CD4-positive, CD25-positive, alpha-beta regulatory T cell (primary cell): Measurements from ENCODE around the gene GLRA2. TPM values are rescaled to one million over a fixed set of nuclear protein-coding genes. Genes with fewer than 3 reads are reported as not detected.

Experiments used
- ATAC-seq, 2 donors: fragments of 150-1000 bp; cut with Tn5 transposase; one replicate each; pipeline ENCODE4 v1.10.0; 2021; ENCODE audit warnings: low read depth in 2 of 2, moderate number of reproducible peaks in 2 of 2, moderate library complexity in 1 of 2
- DNase-seq, 3 donors: peaks; one replicate each; pipeline versions ENCODE4 v3.0.0 to v3.0.0-alpha.2; 2012 to 2022; ENCODE audit warnings: mixed read lengths in 1 of 3
- H3K27ac ChIP-seq: one replicate; pipeline ENCODE4 v1.7.0; 2013; ENCODE audit warnings: mild to moderate bottlenecking, low read length; ENCODE audit not compliant: insufficient read depth, poor library complexity, severe bottlenecking
- H3K27me3 ChIP-seq: one replicate; pipeline ENCODE4 v1.7.0; 2013; ENCODE audit warnings: low read length; ENCODE audit not compliant: control insufficient read depth, insufficient read depth
- H3K36me3 ChIP-seq: one replicate; pipeline ENCODE4 v1.7.0; 2013; ENCODE audit warnings: mild to moderate bottlenecking, low read length, moderate library complexity; ENCODE audit not compliant: control insufficient read depth, insufficient read depth
- H3K4me1 ChIP-seq: 2 replicates; pipeline ENCODE4 v1.7.0; 2013; ENCODE audit warnings: mild to moderate bottlenecking, low read length; ENCODE audit not compliant: insufficient read depth, control insufficient read depth, poor library complexity, severe bottlenecking
- H3K4me3 ChIP-seq: one replicate; pipeline ENCODE4 v1.7.0; 2013; ENCODE audit warnings: low read depth, mild to moderate bottlenecking, low read length, moderate library complexity
- H3K9me3 ChIP-seq, 2 experiments: 1 replicate in 1 of 2; 2 replicates in 1 of 2; pipeline ENCODE4 v1.7.0; 2013; ENCODE audit warnings: low read length in 2 of 2, mild to moderate bottlenecking in 1 of 2, moderate library complexity in 1 of 2; ENCODE audit not compliant: control insufficient read depth in 2 of 2
- H3K27ac Mint-ChIP-seq, 3 donors: one replicate each; pipeline ENCODE4 v1.8.0; 2020 to 2022; ENCODE audit warnings: mild to moderate bottlenecking in 3 of 3, mixed read lengths in 3 of 3, moderate library complexity in 2 of 3
- H3K27me3 Mint-ChIP-seq: one replicate; pipeline ENCODE4 v1.8.0; 2022; ENCODE audit warnings: mild to moderate bottlenecking, mixed read lengths
- H3K36me3 Mint-ChIP-seq: one replicate; pipeline ENCODE4 v1.8.0; 2020; ENCODE audit warnings: mixed read lengths
- H3K4me1 Mint-ChIP-seq, 4 donors: one replicate each; pipeline ENCODE4 v1.8.0; 2020 to 2022; ENCODE audit warnings: mixed read lengths in 4 of 4, mild to moderate bottlenecking in 1 of 4
- H3K4me3 Mint-ChIP-seq, 4 donors: one replicate each; pipeline ENCODE4 v1.8.0; 2020 to 2022; ENCODE audit warnings: mild to moderate bottlenecking in 4 of 4, mixed read lengths in 4 of 4, moderate library complexity in 3 of 4
- H3K9me3 Mint-ChIP-seq, 7 donors: one replicate each; pipeline ENCODE4 v1.8.0; 2020 to 2022; ENCODE audit warnings: mixed read lengths in 7 of 7, mild to moderate bottlenecking in 3 of 7, moderate library complexity in 2 of 7
- polyA plus RNA-seq, 4 donors: library from polyadenylated mRNA; unstranded; fragments of 300-500 nt; fragmentation: Illumina TruSeq; gene quantifications; one replicate each; pipeline ENCODE4 v1.2.3, GENCODE V29; 2021
- total RNA-seq: library from RNA; stranded (reverse); gene quantifications from one replicate; pipeline ENCODE4 v1.2.3, GENCODE V29; 2022

The GLRA2 gene
- total and polyA plus RNA-seq, 5 donors from 2014 or later, result not detected

DNA sequence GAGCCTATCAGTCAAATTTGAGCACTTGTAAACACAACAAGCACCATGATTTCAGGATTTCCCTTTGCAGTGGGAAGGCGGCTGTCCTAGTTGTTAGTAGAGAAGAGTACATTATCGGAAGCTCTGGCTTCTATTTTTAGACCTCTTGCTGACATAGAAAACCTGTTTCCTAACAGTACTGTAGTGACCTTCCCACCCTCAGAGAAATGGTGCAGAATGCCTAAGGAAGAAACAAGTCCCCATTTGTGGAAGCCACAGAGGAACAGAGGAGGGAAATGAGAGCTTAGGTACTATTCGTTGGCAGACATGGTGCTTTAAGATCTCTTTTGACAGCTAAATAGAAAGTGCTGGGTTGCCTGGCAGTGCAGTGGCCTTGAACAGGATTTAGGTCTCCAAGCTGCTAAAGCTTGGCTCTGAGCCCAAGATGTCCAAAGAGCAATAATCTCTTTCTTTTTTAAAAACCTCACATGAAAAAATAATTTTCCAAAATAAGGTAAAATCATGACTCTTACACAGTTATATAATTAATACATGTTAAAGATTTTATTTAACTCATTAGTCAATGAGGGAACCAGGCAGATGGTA, 24.9 kb downstream of the GLRA2 start:
- H3K36me3 ChIP-seq, result no peaks in the 10 kb centered on the region
- Mint-ChIP-seq H3K27ac (no peak overlapping the region), H3K9me3 (peaks cover 0 to 2% (median 0%) of the 10 kb centered on the region in 7 donors), H3K27me3 (peaks cover 6% of the 10 kb centered on the region), H3K36me3 (no peaks in the 10 kb centered on the region), H3K4me1 (no peaks in the 10 kb centered on the region), H3K4me3 (no peak overlapping the region)
- ATAC-seq, result no peak
- no peaks in the 10 kb centered on the region for H3K4me1 ChIP-seq
- no peaks in the 10 kb centered on the region for H3K9me3 ChIP-seq
- no peak overlapping the region for H3K27ac ChIP-seq
- no peak overlapping the region for H3K4me3 ChIP-seq
- DNase-seq, result no peak
- no peaks in the 10 kb centered on the region for H3K27me3 ChIP-seq

DNA sequence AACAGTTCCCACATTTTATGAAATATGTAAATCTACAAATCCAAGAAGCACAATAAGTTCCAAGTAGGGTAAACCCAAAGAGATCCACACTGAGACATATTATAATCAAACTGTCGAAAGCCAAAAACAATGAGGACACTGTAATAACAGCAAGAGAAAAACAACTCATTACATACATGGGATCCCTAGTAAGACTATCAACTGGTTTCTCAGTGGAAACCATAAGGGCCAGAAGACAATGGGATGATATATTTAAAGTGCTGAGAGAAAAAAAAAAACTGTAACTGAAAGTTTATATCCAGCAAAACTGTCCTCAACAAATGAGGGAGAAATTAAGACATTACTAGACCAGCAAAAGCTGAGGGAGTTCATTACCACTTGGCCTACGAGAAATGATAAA, 34.7 kb downstream of the GLRA2 start:
- no peak overlapping the region for H3K27ac ChIP-seq
- DNase-seq (no peak), ATAC-seq (no peak)

DNA sequence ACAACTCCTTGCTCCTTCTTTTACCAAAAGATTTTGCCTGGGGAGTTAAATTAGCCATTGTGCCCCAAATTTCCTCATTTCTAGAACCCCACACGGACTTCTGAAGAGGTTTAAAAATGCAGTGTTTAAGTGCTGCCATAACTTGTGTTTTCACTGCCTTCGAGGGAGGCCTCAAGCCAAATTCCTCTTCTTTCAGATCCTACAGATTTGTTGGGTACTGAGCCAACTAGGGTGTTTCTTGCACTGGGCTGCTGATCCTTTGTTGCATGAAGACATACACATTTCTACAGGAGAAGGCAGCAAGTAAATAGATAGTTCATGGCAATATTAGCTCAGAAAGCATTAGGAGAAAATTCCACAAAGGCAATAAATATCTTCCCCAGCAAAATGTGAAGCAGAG, 43.8 kb downstream of the GLRA2 start:
- H3K4me3 Mint-ChIP-seq, result no peak overlapping the region
- no peak overlapping the region for H3K27ac Mint-ChIP-seq
- Histone ChIP-seq H3K4me3 (no peak overlapping the region), H3K36me3 (no peaks in the 10 kb centered on the region), H3K27me3 (no peaks in the 10 kb centered on the region), H3K27ac (no peak overlapping the region), H3K9me3 (no peaks in the 10 kb centered on the region), H3K4me1 (no peaks in the 10 kb centered on the region)
- no peaks in the 10 kb centered on the region for H3K27me3 Mint-ChIP-seq
- H3K9me3 Mint-ChIP-seq, result peaks cover 0 to 2% (median 0%) of the 10 kb centered on the region in 7 donors
- no peaks in the 10 kb centered on the region for H3K4me1 Mint-ChIP-seq
- ATAC-seq (no peak), DNase-seq (no peak)
- H3K36me3 Mint-ChIP-seq, result no peaks in the 10 kb centered on the region

More for the DNA sequence above, 34.7 kb downstream of the GLRA2 start:
- H3K9me3 Mint-ChIP-seq, result peaks cover 0 to 16% (median 5%) of the 10 kb centered on the region in 7 donors
- no peaks in the 10 kb centered on the region for H3K4me1 Mint-ChIP-seq
- H3K27ac Mint-ChIP-seq, result no peak overlapping the region
- peaks cover 0 to 2% of the 10 kb centered on the region in 2 experiments for H3K9me3 ChIP-seq
- no peaks in the 10 kb centered on the region for H3K36me3 Mint-ChIP-seq
- H3K4me3 ChIP-seq, result no peak overlapping the region
- no peaks in the 10 kb centered on the region for H3K27me3 Mint-ChIP-seq
- H3K36me3 ChIP-seq, result no peaks in the 10 kb centered on the region
- H3K4me1 ChIP-seq, result no peaks in the 10 kb centered on the region
- no peaks in the 10 kb centered on the region for H3K27me3 ChIP-seq
- H3K4me3 Mint-ChIP-seq, result no peak overlapping the region

DNA sequence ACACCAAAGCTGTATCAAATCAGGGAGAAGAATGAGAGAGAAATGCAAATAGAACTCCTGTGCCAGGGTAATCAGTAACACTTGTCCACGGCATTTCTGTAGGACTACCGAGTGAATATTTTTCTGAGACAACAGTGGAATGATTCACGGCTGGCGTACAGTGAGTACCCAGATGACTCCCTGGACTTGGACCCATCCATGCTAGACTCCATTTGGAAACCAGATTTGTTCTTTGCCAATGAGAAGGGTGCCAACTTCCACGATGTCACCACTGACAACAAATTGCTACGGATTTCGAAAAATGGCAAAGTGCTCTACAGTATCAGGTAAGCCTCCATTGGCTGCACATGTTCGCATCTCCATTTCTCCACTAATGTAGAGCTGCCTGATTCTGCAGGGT, 51.7 kb downstream of the GLRA2 start:
- Histone ChIP-seq H3K36me3 (no peaks in the 10 kb centered on the region), H3K4me1 (no peaks in the 10 kb centered on the region), H3K4me3 (no peak overlapping the region), H3K9me3 (no peaks in the 10 kb centered on the region), H3K27ac (no peak overlapping the region), H3K27me3 (no peaks in the 10 kb centered on the region)
- Mint-ChIP-seq H3K4me3 (no peak overlapping the region), H3K9me3 (peaks cover 0 to 5% (median 0%) of the 10 kb centered on the region in 7 donors), H3K36me3 (no peaks in the 10 kb centered on the region), H3K27ac (no peak overlapping the region), H3K27me3 (no peaks in the 10 kb centered on the region), H3K4me1 (no peaks in the 10 kb centered on the region)
- no peak for DNase-seq
- no peak for ATAC-seq

DNA sequence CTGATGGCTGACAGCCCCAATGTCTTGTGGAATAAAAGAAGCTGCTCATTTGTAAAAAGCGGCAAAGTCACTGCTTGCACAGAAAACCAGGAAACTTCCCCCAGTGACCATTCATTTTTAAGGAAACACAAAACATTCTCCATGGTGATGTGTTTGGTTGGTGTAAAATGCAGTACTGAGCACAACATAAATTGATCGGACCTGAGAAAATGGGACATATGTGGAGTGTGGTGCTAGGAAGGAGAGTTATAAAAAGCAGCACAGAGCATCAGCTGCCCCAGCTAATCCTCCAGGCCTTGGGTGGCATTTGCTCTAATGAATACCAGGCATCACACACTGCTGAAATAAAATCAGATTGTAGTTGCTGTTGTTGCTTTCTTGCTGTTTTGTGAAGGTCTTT, 55.2 kb downstream of the GLRA2 start:
- peaks cover 0 to 10% (median 3%) of the 10 kb centered on the region in 7 donors for H3K9me3 Mint-ChIP-seq
- H3K27me3 ChIP-seq, result no peaks in the 10 kb centered on the region
- no peak overlapping the region for H3K4me3 ChIP-seq
- ATAC-seq, result no peak
- no peaks in the 10 kb centered on the region for H3K4me1 ChIP-seq
- no peaks in the 10 kb centered on the region for H3K36me3 Mint-ChIP-seq
- H3K4me3 Mint-ChIP-seq, result no peak overlapping the region
- H3K27ac ChIP-seq, result no peak overlapping the region
- H3K9me3 ChIP-seq, result no peaks in the 10 kb centered on the region
- peaks cover 6% of the 10 kb centered on the region for H3K27me3 Mint-ChIP-seq
- no peak overlapping the region for H3K27ac Mint-ChIP-seq
- H3K4me1 Mint-ChIP-seq, result no peaks in the 10 kb centered on the region
- no peak for DNase-seq
- H3K36me3 ChIP-seq, result no peaks in the 10 kb centered on the region

DNA sequence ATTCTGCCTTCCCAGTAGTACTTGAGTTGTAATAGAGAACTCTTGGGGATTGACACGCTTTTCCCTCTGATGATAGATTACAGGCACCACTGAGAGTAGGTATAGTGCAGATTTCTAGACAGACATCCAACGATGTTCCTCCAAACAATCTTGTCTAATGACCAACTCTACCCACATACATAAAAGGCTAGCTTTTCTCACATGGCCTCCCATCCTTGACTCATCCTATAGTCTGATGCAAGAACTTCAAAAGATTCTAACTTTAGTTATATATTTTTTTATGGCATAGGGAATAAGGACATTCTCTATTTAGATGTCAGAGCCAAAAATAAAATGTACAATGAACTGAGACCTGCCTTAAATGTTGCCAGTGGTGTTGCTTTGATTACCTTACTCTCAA, 60.9 kb downstream of the GLRA2 start:
- H3K4me3 ChIP-seq, result no peak overlapping the region
- H3K4me1 ChIP-seq, result no peaks in the 10 kb centered on the region
- Mint-ChIP-seq H3K4me3 (no peak overlapping the region), H3K4me1 (no peaks in the 10 kb centered on the region), H3K27me3 (peaks cover 6% of the 10 kb centered on the region), H3K36me3 (no peaks in the 10 kb centered on the region), H3K27ac (no peak overlapping the region), H3K9me3 (peaks cover 0 to 7% (median 2%) of the 10 kb centered on the region in 7 donors)
- H3K36me3 ChIP-seq, result no peaks in the 10 kb centered on the region
- H3K9me3 ChIP-seq, result no peaks in the 10 kb centered on the region
- no peaks in the 10 kb centered on the region for H3K27me3 ChIP-seq
- no peak for DNase-seq
- no peak for ATAC-seq
- no peak overlapping the region for H3K27ac ChIP-seq

DNA sequence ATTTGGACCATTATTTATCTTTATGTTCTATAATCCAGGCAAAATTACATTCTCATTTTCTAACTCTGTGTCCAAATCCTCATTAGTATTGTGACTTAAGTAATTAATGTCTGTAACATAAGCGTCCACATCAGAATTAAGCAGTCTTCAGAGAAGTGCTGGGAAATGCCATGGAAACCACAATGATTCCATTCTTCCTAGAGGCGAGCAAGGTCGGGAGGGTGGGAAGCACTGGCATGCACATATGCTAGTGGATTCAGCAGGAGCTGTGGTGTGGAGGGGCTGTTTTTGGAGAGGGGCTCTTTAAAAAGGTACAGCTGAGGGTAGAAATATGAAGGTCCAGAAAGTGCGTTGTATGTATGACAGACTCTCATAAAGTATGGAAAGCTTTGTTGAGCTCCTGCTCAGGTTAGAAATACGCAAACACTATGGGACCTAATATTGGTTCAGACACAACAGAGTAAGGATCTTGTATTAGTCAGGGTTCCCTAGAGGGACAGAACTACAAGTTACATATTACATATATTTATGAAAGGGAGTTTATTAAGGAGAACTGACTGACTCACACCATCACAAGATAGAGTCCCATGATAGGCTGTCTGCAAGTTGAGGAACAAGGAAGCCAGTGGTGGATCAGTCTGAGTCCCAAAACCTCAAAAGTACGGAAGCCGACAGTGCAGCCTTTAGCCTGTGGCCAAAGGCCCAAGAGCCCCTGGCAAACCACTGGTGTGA, 61.5 kb downstream of the GLRA2 start:
- Mint-ChIP-seq H3K27me3 (peaks cover 6% of the 10 kb centered on the region), H3K4me1 (no peaks in the 10 kb centered on the region)

DNA sequence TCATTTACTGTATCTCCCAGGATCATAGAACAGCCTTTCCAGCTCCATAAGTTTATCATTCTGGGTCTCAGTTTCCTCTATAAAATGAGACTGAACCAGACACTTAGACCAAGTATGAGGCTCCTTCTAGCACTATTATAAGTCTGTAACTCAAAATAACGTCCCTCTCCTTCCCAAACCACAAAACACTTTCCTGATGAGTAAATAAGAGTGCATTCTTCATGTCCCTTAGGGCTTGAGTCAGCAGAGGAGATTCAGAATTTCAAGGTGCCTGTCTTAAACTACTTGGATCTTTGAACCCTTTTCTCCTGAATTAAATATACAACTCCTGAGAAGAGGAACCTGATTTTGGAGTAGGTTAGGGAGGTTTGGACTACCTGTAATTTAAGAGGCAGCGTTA, 62.6 kb downstream of the GLRA2 start:
- Mint-ChIP-seq H3K36me3 (no peaks in the 10 kb centered on the region), H3K9me3 (peaks cover 0 to 5% (median 2%) of the 10 kb centered on the region in 7 donors), H3K27ac (no peak overlapping the region), H3K4me3 (no peak overlapping the region), H3K27me3 (peaks cover 6% of the 10 kb centered on the region), H3K4me1 (no peaks in the 10 kb centered on the region)
- no peak overlapping the region for H3K27ac ChIP-seq
- H3K27me3 ChIP-seq, result no peaks in the 10 kb centered on the region
- H3K9me3 ChIP-seq, result no peaks in the 10 kb centered on the region
- DNase-seq (no peak), ATAC-seq (no peak)
- no peak overlapping the region for H3K4me3 ChIP-seq
- no peaks in the 10 kb centered on the region for H3K4me1 ChIP-seq
- H3K36me3 ChIP-seq, result no peaks in the 10 kb centered on the region

More for the DNA sequence above, 61.5 kb downstream of the GLRA2 start:
- Histone ChIP-seq H3K36me3 (no peaks in the 10 kb centered on the region), H3K27ac (no peak overlapping the region), H3K9me3 (no peaks in the 10 kb centered on the region), H3K4me1 (no peaks in the 10 kb centered on the region), H3K27me3 (no peaks in the 10 kb centered on the region), H3K4me3 (no peak overlapping the region)
- H3K36me3 Mint-ChIP-seq, result no peaks in the 10 kb centered on the region
- DNase-seq (no peak), ATAC-seq (no peak)
- no peak overlapping the region for H3K27ac Mint-ChIP-seq
- peaks cover 0 to 5% (median 2%) of the 10 kb centered on the region in 7 donors for H3K9me3 Mint-ChIP-seq
- no peak overlapping the region for H3K4me3 Mint-ChIP-seq
